ENCODE data around the gene VSIG2.

The VSIG2 gene

DNA sequence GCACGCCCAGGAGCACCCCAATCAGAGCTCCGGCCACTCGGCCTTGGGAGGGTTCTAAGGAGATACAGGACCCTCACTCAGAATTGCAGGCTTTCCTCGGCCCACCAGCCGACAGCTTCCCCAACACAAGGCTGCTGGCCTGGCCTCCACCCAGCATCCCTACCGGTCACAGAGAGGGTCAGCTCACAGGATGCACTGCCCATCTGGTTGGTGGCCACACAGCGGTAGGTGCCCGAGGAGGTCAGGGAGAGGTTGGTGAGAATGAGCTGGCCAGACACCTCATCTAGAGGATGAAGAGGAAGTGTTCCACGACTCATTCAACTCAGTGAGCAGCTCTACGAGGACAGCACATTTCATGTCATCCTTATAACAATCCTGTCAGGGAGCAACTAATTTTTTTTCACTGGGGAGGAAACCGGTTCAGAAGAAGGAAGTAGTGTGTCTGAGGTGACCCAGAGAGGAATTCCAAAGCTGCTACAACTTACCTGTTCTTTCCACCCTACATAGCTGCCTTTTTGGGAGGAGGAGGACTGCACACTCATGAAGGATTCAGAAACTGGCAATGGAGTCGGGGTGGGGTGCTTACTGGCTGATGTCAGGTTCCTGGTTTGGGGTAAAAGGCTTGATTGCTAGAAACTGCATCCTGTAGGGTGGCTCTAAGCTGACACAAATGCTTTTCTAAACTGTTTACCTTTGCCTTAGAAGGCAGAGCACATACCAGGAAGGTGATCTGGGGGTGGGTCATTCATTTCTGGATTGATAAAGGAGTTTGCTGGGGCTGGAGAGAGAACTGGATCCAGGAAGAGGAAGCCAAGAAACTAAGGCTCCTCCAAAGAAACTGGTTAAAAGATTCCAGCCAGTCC is 3.3 kb downstream of the VSIG2 start:
- no peak for DNase-seq (ENCODE audit: low read depth)

DNA sequence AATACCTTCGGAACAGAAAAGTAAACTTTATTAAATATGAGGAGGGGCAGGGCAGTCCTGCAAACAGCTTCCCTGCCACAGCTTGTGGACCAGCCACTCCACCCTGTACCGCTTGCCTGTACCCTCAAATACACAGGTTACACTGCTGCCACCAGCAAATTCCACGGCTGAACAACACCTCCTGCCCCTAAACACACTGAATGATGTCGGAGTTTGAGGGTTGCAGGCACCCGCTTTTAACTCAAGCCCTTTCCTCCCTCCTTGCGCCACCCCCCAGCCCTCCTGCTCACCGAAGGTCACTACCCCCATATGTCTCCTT is 4.0 kb downstream of the VSIG2 start:
- no peak for DNase-seq (ENCODE audit: low read depth)

DNA sequence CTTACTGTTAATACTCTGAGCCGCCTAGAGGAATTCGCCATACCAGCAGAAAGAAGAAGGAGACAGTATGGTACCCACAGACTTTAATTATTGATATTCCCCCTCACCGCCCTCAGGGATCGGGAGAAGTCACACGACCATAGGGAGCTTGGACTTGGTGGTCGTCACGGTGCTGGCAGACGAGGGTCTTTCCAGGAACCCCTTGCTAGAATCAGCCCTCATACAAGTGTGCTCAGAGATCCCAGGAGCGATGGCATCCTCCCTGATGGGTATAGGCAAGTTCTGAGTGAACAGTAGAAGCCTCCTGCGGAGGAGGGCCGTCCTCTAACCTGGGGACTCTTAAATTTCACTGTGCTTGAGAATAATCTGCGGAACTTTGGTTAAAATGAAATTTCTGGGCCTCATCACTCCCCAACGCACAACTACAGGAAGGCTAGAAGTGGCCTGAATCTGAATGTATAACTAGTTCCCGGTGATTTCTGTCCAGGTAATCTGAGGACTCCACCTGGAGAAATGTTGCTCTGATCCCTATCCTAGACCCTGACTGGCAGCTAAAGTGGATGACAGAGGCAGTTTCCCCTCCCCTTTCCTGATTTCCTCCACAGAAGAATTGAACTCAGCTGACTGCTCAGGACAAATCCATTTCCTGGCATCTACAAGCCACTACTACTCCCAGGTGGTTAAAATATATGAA is 4.5 kb downstream of the VSIG2 start:
- no peak for DNase-seq (ENCODE audit: low read depth)

DNA sequence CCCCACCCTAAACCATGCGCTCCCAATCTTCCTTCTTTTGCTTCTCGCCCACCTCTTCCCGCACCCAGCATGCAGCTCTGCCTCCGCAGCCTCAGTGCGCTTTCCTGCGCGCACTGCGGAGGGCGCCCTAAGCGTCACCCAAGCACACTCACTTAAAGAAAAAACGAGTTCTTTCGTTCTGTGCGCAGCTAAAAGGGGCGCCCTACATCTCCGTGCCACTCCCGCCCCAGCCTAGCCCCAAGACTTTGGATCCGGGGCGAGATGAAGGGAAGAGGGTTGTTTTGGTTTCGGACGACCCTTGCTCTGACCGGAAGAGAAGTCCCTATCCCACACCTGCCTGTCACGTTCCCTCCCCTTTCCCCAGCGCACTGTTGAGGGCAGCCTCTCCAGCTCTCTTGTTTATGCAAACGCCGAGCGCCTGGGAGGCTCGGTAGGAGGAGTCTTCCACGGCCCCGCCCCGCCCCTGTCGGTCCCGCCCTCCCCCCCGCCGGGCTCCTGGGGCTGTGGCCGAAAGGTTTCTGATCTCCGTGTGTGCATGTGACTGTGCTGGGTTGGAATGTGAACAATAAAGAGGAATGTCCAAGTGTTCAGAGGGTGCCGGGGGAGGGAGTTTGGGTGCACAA is 5.3 kb downstream of the VSIG2 start:
- DNase-seq (ENCODE audit: low read depth) = no peak

DNA sequence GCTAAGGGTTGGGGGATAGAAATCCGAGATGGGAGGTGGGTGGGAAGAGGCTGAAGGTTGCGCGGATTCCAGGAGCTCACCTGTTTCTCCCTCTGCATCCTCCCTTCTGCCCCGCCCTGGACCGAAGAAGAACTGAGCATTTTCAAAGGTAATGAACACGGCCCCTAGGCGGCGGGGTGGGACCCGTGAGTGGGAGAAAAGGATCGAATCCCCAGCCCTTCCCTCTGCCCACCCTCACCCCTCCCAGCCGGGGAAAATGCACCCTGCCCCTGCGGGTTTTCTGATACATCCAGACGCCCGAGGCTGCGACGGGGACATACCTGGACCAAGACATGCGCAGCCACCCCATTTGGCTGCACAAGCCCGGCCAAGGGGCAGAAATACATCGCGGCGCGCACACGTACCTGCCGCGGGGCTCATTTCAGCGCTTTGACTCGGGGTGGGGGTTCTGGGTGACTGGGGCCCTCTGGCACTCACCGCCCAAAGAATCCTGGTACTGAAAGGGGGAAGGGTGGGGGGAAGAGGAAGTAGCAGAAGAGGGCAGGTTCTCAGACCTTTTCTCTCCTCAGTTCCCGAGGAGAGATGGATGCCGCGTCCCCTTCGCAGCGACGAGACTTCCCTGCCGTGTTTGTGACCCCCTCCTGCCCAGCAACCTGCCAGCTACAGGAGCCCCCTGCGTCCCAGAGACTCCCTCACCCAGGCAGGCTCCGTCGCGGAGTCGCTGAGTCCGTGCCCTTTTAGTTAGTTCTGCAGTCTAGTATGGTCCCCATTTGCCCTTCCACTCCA is 6.0 kb downstream of the VSIG2 start:
- no peak for DNase-seq (ENCODE audit: low read depth)

DNA sequence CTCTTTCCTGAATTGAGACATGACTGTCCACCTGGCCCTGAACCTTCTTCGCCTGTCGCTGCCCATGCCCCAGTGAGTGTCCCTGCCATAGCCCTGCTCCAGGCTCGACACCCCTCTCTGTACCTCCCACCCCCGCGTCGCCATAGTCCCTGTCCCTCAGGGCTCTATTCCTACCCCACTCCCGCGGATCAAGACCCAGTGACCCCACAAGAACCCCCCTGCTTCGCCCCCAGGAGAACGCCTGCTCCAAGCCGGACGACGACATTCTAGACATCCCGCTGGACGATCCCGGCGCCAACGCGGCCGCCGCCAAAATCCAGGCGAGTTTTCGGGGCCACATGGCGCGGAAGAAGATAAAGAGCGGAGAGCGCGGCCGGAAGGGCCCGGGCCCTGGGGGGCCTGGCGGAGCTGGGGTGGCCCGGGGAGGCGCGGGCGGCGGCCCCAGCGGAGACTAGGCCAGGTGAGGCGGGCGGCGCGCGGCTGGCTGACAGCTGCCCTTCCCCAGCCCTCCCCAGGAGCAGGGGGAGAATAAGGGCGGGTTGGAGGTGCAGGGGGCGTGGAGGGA is 6.7 kb downstream of the VSIG2 start:
- DNase-seq (ENCODE audit: low read depth) = no peak

DNA sequence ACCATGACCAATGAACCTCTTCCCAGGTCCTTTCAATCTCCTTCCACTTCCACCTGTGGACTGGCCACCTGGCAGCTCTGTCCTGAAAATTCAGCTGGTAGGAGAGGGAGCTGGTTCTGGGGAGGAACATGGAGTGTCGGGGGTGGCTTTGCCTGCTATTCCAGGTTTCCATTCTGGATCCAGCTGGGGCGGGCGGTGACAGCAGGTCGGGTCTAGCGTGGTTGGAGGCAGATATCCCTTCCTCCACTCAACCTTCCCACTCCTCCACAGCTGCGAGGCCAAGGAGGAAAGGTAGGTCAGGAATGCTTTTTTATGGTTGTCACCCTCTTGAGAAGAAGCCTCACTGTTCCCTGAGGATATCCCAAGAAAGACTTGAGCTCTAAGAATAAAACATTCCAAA is 9.0 kb downstream of the VSIG2 start:
- no peak for DNase-seq (ENCODE audit: low read depth)

DNA sequence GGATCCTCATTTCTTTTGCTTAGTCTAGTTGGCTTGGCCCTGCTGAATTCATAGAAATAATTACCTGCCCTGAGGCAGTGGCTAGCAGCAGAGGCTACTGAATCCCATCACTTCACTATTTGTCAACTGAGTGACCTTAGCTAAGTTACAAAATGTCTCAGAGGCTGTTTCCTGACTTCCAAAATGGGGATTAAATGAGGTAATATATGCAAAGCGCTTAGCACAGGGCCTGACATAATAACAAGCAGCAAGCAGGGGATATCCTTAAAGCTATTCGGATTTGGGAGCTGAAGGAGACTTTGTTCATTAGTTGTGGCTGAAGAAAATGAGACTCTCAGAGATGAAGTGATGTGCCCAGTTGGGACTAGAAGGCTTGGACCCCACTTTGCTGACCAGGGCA is 9.5 kb downstream of the VSIG2 start:
- no peak for DNase-seq (ENCODE audit: low read depth)

DNA sequence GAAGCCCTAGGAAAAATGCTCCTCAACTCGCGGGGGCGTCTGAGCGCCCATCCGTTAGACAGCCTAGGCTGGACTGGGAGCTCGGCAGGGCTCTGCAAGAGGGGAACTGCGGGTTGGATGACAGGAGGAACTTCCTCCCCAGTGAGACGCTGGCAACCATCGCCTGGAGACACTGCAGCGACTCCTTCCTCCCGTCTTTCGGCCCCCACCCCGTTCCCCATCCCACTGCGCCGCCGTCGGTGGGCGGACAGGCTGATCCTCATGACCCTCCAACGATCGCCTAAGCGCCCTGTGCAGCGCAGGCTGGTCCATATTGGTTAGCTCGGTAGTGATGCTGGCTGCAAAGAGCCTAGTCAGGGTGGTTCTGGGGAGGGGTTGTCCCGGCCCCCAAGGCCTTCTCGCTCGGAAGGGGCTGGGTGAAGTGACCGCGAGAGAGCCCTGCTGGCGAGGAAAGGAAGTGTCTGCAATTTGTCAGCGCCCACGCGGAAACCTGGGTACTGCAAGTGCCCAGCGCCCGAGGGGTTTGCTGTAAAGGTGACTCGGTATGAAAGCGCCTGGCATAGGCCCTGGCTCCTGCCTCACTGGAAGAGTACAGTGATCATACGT is 11.7 kb downstream of the VSIG2 start:
- no peak for DNase-seq (ENCODE audit: low read depth)

DNA sequence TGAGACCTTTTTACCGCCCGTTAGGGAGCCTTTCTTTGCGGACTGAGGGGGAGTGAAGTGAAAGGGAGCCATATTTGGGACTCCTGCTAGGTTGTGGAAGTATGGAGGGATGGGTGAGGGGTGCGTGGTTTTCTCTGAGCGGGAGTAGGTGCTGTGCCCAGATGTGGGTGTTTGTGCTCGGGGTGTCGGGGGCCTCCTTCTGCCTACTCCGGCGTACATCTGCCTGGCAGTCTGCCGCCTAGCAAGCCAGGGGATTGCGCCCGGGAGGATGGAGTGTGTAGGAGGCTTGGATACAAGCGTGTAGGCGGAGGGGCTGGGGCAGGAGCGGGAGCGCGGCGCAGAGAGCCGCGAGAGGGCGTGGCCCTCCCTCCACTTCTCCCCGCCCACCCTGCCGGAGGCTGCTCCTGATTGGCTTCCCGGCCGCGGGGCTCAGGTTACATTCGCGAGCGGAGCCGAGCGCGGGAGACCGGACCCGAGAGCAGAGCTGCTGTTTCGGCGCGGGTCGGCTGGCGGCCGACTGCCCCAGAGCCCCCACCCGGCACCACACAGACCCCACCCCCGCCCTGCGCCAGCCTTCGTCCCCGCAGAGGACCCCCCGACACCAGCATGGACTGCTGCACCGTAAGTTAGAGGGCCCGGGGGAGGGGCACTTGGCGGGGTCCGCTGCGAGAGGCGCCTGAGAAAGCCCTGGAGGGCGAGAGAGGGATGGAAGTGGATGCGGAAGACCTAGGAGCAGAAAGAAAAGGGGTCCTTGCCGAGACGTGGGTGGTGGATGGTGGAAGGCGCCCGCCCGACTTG is 12.4 kb downstream of the VSIG2 start, which contains the start of gene NRGN:
NRGN (plus strand) TSS at position 464 of the 798 bp plus-strand sequence; CDS start at position 607, 143 bp downstream.
- peak; percentile 48 for DNase-seq (ENCODE audit: low read depth)

DNA sequence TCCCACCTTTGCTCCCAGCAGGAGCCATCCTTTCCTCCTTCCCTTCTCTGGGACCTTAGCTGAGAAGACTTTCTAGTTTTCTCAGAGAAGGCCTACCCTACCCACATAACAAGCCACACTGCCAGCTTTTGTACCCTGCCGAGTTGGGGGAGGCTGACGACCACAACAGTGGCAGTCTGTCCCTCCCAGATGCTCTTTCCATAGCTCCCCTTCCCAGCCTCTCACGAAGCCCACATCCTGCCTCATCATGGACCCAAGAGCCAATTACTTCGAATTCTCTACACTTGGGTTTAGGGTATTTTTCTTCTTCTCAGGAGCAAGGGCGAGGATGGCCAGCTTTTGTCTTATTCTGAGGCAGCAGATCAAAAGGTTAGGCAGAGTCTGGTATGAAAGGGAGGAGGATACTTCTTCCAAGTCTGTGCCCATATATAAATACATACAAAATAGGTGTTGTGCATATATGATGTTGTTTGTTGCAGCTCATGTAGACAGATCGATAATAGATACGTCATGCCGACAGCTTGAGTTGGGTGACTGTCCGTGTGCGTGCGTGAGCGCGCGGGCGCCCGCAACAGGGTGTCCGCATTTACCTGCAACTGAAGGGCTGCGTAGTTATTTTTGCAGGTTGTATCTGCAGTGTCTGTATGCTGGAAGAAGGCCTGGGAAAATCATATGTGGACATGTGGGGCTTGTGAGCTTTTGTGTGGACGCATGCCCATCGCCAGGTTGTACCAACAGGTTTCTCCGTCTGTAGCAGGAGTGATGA is 13.2 kb downstream of the VSIG2 start:
- DNase-seq (ENCODE audit: low read depth) = no peak

DNA sequence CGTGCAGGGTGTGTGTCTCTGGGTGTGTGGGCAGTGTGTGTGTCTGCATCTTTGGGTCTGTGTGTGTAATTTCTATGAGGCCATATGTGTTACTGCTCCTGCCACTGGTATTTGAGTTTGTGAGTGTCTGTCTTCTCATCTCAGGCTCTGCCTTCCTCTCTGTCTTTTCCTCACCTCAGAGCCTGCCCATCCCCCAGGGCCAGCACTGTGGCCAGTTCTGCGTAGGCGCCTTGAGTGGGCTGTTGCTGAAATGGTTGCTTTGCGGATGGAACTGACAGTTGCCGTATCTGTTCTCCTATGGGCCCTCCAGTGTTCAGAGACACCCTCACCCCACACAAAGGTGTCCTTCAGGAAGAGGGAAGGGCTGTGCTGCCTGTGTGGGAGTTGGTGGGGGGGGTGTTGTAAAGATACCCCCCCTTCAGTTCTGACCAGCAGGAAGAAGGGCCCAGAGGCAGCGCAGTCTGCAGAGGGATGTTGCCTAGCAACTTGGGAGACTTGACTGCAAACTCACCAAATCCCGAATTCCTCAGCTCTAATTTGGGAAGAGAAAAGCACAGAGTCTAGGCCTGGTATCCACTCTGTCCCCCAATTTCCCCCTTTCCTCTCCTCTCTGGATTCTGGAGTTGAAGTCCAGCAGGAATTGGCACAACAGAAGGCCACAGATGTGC is 14.3 kb downstream of the VSIG2 start:
- no peak for DNase-seq (ENCODE audit: low read depth)

DNA sequence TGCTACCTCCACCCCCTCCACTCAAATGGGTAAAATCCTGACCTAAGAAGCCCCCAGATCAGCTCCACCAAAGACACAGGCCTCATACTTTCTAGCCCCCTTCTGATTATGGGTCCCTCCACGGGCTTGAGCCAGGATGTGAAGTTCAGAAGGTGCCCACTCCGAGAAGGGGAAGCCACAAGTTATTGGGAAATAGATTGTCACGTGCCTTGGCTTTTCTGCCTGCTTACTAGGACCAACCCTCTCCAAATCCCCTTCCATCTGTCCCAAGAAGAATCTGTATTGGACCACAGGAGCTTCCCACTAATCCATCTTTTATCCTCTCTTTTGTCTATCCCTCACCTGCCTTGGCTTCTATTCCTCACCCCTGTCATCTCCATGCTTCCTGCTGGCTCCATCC is 15.3 kb downstream of the VSIG2 start:
- no peak for DNase-seq (ENCODE audit: low read depth)

DNA sequence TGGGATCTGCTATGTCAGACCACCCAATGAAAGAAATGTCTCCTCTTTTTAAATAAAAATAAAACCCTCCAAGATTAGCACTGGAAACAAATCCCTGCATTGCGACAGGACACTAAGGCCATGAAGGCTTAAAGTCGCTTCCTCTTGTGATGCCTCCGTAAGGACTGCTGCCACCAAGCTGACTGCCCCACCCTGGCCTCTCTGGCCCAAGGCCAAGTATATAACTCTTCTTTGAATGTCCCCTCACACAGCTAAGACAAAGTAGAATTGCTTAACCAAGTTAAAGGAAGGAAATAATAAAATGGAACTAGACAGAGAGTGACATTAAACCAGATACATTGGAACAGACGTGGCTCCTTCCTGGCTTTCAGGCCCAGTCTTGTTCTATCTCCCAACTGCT is 19.8 kb downstream of the VSIG2 start:
- DNase-seq (ENCODE audit: low read depth) = no peak

DNA sequence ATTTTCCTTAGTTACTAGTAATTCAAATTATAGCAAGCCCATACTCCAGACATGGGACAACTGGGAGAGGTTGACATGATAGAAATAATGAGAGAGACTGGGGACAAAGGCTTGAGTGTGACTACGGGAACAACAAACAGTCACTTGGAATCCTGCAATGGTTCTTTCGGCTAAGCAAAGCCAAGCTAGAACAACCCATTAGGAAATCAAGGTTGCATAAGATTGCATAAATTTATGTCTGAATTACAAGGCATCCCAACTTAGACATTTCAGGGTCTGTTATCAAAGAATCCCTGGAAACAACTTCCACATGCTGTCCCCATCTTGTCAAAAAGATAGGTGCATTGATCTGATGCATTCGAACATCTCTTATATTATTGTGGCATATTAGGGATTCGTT is 22.5 kb downstream of the VSIG2 start:
- DNase-seq (ENCODE audit: low read depth) = no peak

DNA sequence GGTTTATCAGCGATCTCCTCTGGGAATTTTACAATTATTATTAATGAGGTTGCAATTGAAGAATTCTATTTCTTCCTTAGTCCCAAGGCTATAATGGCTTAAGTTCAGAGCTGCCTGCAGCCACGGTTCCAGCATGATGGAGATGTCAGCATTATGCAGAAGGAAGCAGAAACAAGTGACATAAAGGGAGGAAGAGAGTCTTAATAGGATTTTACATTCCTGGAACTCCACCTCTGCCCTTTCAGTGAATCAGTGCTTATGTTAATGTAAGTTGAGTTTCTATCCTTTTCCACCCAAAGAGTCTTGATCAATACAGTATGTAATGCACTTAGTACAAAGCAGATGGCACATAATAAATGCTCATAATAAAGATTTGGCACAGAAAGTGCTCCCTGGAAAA is 23.9 kb downstream of the VSIG2 start:
- no peak for DNase-seq (ENCODE audit: low read depth)

DNA sequence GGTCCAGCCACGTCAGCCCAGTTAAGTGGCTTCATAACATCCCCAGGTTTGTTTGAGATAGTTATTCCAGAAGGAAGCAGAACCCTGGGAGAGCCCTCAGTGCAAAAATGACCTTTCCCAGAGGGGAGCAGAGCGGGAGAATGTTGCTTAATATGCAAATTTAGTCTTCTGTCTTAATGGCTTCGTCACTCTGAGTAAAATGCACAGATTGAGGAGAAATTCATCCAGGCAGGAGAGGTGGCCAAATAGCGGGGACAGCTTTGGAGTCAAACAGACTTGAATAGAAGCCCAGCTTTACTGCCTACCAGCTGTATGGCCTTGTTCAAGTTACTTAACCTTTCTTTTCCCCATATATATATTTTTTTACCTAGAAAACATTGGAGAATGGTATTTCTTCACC is 24.6 kb downstream of the VSIG2 start:
- no peak for DNase-seq (ENCODE audit: low read depth)

DNA sequence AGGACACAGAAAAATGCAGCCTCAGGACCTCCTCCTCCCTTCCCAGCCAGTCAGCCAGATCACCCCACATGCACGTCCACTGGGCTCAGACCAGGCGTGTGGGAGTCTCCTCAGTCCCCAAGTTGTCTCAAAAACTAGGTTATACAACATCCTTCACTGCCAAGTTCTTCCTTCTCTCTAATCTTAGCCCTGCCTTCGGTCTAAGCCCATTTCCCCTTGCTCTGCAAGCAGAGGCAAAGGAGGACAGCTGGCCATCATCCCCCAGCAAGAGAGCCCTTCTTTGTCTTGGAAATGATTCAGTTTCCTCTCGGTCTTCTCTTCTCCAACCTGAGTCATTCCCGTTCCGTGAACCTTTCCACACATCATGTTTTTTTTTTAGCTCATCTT is 26.3 kb downstream of the VSIG2 start:
- no peak for DNase-seq (ENCODE audit: low read depth)

DNA sequence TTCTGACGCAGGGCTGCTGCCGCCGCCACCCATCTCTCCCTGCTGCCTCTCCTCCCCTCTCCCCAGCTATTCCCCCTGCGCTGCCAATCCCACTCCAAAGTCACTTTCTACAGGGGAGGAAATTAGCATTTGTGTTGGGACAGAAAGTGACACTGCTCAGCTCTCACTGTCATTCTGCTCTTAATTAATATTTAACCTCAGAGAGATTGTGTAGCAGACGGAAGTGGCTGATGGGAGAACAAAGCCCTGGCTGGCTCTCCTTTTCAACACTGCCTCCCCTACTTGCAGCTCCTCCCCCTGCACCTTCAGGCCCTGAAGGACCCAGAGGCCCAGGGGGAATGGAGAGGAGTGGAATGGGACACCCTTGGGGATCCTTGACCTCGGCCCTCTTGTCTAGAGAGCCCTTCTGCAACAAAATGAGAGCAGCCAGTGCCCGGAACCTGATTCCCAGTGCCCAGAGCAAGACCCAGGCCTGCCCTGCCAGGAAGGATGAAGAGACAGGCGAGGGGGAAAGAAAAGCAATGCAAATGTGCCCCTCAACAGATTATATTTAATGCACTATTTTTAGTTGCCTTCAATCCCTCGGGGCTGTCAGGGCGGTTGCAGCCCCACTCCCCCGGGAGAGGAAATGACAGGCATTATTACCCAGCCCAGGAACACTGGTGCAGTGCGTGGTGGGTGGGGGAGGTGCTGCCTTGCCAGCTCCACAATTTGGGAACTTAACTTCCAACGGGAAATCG is 26.9 kb downstream of the VSIG2 start:
- no peak for DNase-seq (ENCODE audit: low read depth)

All from GM04504 (cell line).